Hepatocyte (in vitro differentiated cells): Measurements from ENCODE around the gene LRRIQ1. TPM values are rescaled to one million over a fixed set of nuclear protein-coding genes. Genes with fewer than 3 reads are reported as not detected.

ENCODE experiments used
- DNase-seq: peaks from one replicate; pipeline ENCODE4 v3.0.0-alpha.2; 2016; ENCODE audit warnings: low spot score
- H2AFZ ChIP-seq: fragments of 200-600 bp; sonication (generic); 2 replicates; pipeline ENCODE4 v1.6.0; 2016; ENCODE audit warnings: antibody characterized with exemption, mild to moderate bottlenecking
- H3K27ac ChIP-seq: fragments of 200-600 bp; sonication (generic); 2 replicates; pipeline ENCODE4 v1.5.1; 2016; ENCODE audit warnings: mild to moderate bottlenecking
- H3K27me3 ChIP-seq: fragments of 200-600 bp; sonication (generic); 2 replicates; pipeline ENCODE4 v1.6.1; 2016
- H3K36me3 ChIP-seq: fragments of 200-600 bp; sonication (generic); replicated peaks from 2 replicates; pipeline ENCODE4 v1.5.1; 2016; ENCODE audit warnings: low read depth; ENCODE audit not compliant: insufficient read depth
- H3K4me1 ChIP-seq: fragments of 200-600 bp; sonication (generic); 2 replicates; pipeline ENCODE4 v1.5.1; 2016; ENCODE audit warnings: mild to moderate bottlenecking, moderate library complexity; ENCODE audit not compliant: insufficient read depth
- H3K4me2 ChIP-seq: fragments of 200-600 bp; sonication (generic); 2 replicates; pipeline ENCODE4 v1.6.0; 2016
- H3K4me3 ChIP-seq: fragments of 200-600 bp; sonication (generic); 2 replicates; pipeline ENCODE4 v1.5.1; 2016; ENCODE audit warnings: mild to moderate bottlenecking
- H3K79me2 ChIP-seq: fragments of 200-600 bp; sonication (generic); 2 replicates; pipeline ENCODE4 v1.6.0; 2017; ENCODE audit warnings: mild to moderate bottlenecking
- H3K9me2 ChIP-seq: fragments of 200-600 bp; sonication (generic); replicated peaks from 2 replicates; pipeline ENCODE4 v1.6.0; 2017; ENCODE audit warnings: mild to moderate bottlenecking; ENCODE audit not compliant: insufficient read depth
- H3K9me3 ChIP-seq: fragments of 200-600 bp; sonication (generic); 2 replicates; pipeline ENCODE4 v1.5.1; 2016; ENCODE audit warnings: low read depth, mild to moderate bottlenecking
- H4K20me1 ChIP-seq: fragments of 200-600 bp; sonication (generic); 2 replicates; pipeline ENCODE4 v1.6.0; 2016; ENCODE audit warnings: mild to moderate bottlenecking; ENCODE audit not compliant: insufficient read depth, poor library complexity, severe bottlenecking
- CTCF ChIP-seq: fragments of 200-600 bp; sonication (generic); IDR thresholded peaks from 2 replicates; pipeline ENCODE4 v1.5.1; 2016; ENCODE audit warnings: antibody characterized with exemption, mild to moderate bottlenecking; ENCODE audit not compliant: poor library complexity
- EZH2 ChIP-seq: fragments of 200-600 bp; sonication (generic); IDR thresholded peaks from 2 replicates; pipeline ENCODE4 v1.6.1; 2016; ENCODE audit warnings: antibody characterized with exemption, mild to moderate bottlenecking, borderline replicate concordance
- EZH2phosphoT487 ChIP-seq: fragments of 200-600 bp; sonication (generic); IDR thresholded peaks from one replicate; pipeline ENCODE4 v1.6.1; 2018; ENCODE audit warnings: antibody characterized with exemption, mild to moderate bottlenecking, low read depth, moderate library complexity; ENCODE audit not compliant: unreplicated experiment, severe bottlenecking
- WGBS: methylation state at CpG from one replicate; pipeline ENCODE4 v1.1.6; 2016; ENCODE audit warnings: low lambda C conversion rate; ENCODE audit errors: missing lambda C conversion rate; 5-methylcytosine and 5-hydroxymethylcytosine counted together
- polyA plus RNA-seq: library from polyadenylated mRNA; unstranded; fragments of >200 nt; fragmentation: Nextera tagmentation; extraction: Ambion mirVana; gene quantifications from 2 replicates; pipeline ENCODE4 v1.2.1, GENCODE V29; 2016
- total RNA-seq: library from RNA; depleted of rRNA; stranded (reverse); fragments of >200 nt; gene quantifications from 2 replicates; pipeline ENCODE4 v1.2.3, GENCODE V29; 2014

Gene LRRIQ1
- total and polyA plus RNA-seq, 2 experiments from 2014 or later = 0.07 to 0.13 TPM

- H3K9me3 ChIP-seq = no peaks in the 10 kb centered on the region
- H3K4me2 ChIP-seq = no peak overlapping the region
- no peaks in the 10 kb centered on the region for H3K4me1 ChIP-seq
- TF ChIP-seq EZH2phosphoT487 (no peak), CTCF (no peak)
- no peak for DNase-seq
- H3K27ac ChIP-seq = no peak overlapping the region
- H3K36me3 ChIP-seq = no peaks in the 10 kb centered on the region
- no peaks in the 10 kb centered on the region for H3K27me3 ChIP-seq
- H3K4me3 ChIP-seq = no peak overlapping the region
- 100% methylated on average over 1 of the region's 1 CpG for WGBS
- no peaks in the 10 kb centered on the region for H3K9me2 ChIP-seq
- no peak overlapping the region for H2AFZ ChIP-seq
- H3K79me2 ChIP-seq = no peaks in the 10 kb centered on the region
- no peaks in the 10 kb centered on the region for H4K20me1 ChIP-seq
Observed at GRCh38 chr12:85147331-85147730, 111.2 kb downstream of the LRRIQ1 start.

GRCh38 chr12:85152311-85152729, 116.2 kb downstream of the LRRIQ1 start:
- H3K36me3 ChIP-seq = no peaks in the 10 kb centered on the region
- H3K9me2 ChIP-seq = no peaks in the 10 kb centered on the region
- TF ChIP-seq CTCF (no peak), EZH2phosphoT487 (no peak), EZH2 (no peak)
- 85% methylated on average over 2 of the region's 2 CpGs for WGBS
- no peak overlapping the region for H3K4me3 ChIP-seq
- H3K79me2 ChIP-seq = no peaks in the 10 kb centered on the region
- no peaks in the 10 kb centered on the region for H3K4me1 ChIP-seq
- H3K9me3 ChIP-seq = no peaks in the 10 kb centered on the region
- H3K27ac ChIP-seq = no peak overlapping the region
- no peak overlapping the region for H3K4me2 ChIP-seq
- no peak overlapping the region for H2AFZ ChIP-seq
- no peaks in the 10 kb centered on the region for H4K20me1 ChIP-seq
- DNase-seq = no peak
- H3K27me3 ChIP-seq = no peaks in the 10 kb centered on the region

- Histone ChIP-seq H3K4me3 (no peak overlapping the region), H3K9me3 (no peaks in the 10 kb centered on the region), H3K27me3 (no peaks in the 10 kb centered on the region), H3K79me2 (no peaks in the 10 kb centered on the region), H4K20me1 (no peaks in the 10 kb centered on the region), H3K27ac (no peak overlapping the region), H3K4me1 (no peaks in the 10 kb centered on the region), H3K36me3 (no peaks in the 10 kb centered on the region), H3K9me2 (no peaks in the 10 kb centered on the region), H2AFZ (no peak overlapping the region), H3K4me2 (no peak overlapping the region)
- WGBS = 35% methylated on average over 2 of the region's 2 CpGs
- peak; percentile 13 for DNase-seq
- TF ChIP-seq CTCF (peak; percentile 55), EZH2 (no peak)
Observed at GRCh38 chr12:85155791-85156190, 119.6 kb downstream of the LRRIQ1 start.

DNA sequence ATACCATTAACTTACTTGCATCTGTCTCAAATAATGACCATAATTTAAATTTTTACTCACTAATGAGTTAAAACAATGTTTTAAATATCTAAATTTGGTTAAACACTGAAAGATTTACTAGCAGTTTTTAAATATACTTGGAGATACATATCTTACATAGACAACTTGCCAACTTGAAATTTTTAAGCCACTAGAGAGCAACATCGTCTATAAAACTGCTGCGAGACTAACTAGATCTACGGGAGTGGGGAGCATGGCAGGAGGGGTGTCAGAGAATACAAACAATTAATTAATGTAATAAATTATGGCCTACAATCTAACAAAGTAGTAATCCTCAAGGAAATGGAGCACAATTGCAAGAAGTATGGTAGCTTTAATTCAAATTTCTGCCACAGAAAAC, 120.4 kb downstream of the LRRIQ1 start:
- Histone ChIP-seq H3K4me3 (no peak overlapping the region), H3K9me3 (no peaks in the 10 kb centered on the region), H2AFZ (no peak overlapping the region), H3K79me2 (no peaks in the 10 kb centered on the region), H3K9me2 (no peaks in the 10 kb centered on the region), H4K20me1 (no peaks in the 10 kb centered on the region), H3K4me2 (no peak overlapping the region), H3K27me3 (no peaks in the 10 kb centered on the region), H3K27ac (no peak overlapping the region), H3K4me1 (no peaks in the 10 kb centered on the region), H3K36me3 (no peaks in the 10 kb centered on the region)
- DNase-seq = no peak
- TF ChIP-seq EZH2phosphoT487 = no peak
- no peak for TF ChIP-seq EZH2
- TF ChIP-seq CTCF = peak; percentile 30
- 69% methylated on average over 3 of the region's 3 CpGs for WGBS
